ENCODE data around the gene PLOD1.
"Not testable (repeated sequence)": the region's sequence is repeated elsewhere in the genome, so short reads cannot be mapped to it uniquely, and the experiment has no call there.

Gene PLOD1

DNA sequence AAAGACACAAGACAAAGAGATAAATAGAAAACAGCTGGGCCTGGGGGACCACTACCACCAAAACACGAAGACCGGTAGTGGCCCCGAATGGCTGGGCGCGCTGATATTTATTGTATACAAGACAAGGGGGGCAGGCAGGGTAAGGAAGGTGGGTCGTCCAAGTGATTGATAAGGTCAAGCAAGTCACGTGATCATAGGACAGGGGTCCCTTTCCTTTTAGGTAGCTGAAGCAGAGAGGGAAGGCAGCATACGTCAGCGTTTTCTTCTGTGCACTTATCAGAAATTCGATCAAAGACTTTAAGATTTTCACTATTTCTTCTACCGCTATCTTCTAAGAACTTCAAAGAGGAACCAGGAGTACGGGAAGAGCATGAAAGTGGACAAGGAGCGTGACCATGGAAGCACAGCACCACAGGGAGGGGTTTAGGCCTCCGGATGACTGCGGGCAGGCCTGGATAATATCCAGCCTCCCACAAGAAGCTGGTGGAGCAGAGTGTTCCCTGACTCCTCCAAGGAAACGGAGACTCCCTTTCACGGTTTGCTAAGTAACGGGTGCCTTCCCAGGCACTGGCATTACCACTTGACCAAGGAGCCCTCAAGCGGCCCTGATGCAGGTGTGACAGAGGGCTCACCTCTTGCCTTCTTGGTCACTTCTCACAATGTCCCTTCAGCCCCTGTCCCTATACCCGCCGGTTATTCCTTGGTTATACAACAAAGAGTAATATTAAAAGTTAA lies 21.9 kb upstream of the PLOD1 start:
- DNase-seq (ENCODE audit: low read depth in 3 of 3), result not testable (repeated sequence)

DNA sequence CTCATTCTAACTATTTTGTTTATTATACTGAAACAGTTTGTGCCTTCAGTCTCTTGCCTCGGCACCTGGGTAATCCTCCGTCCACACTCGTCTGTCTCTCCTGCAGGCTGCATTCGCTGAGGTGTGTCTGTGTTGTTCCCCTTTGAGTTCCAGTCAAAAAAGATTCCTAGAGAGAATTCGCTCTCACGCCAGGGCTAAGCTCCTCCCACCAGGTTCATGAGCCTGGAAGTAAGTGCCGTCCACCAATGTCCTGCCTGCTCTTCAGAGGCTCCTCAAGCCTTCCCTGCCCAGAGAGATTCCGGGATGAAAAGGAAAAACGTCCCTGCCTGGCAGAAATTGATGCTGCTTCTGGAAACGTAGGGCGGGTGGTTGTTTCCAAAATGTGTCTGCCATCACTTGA lies 21.2 kb upstream of the PLOD1 start:
- DNase-seq (ENCODE audit: low read depth in 3 of 3), result no peak

DNA sequence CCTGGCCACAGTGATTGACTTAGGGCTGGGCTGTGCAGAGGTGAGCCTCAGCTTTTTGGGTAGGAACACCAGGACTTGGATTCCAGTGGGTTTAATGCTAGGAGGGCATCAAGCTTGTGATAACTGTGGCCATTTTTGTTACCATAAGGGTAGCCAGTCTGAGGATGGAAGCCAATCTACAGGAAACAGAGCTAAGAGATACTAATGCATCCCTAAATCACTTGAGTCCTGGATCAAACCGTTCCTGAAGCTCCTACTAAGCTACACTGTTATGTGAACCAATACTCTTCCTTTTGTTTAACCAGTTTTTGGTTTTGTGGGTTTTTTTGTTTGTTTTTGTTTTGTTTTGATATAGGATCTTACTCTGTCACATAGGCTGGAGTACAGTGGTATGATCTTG lies 20.5 kb upstream of the PLOD1 start:
- DNase-seq (ENCODE audit: low read depth in 3 of 3), result no peak

DNA sequence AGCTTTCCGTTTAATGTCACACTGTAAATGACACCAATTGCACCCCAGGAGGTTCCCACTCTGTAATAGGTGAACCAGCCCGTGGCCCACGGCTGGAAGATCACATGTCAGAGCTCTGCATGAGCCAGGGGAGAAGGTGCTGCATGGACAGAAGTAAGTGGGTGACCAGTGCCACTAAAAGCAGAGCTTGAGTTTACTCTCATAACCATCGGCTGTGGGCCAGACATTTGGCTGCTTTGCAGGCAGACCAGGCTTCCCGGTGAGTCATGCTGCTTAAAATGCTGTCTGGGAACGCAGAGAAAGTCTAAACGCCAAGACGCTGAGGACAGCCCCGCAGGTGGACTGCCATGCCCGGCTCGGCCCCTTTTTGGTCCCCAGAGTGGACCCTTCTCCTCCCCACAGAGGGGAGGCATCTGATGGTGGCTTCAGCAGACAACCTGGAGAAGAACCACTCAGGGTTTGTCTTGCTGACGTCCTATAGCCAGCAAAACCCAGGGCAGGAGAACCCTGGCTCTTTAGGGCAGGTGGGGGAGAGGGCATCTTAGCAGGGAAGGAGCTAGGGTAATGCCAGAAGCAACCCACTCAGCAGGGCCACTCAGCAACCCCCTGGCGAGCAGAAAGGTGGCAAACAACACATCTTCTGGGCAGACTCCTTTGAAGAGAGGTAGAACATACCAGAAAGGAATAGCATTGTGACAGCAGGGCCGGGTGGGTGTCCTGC lies 15.6 kb upstream of the PLOD1 start:
- no peak for DNase-seq (ENCODE audit: low read depth in 3 of 3)

DNA sequence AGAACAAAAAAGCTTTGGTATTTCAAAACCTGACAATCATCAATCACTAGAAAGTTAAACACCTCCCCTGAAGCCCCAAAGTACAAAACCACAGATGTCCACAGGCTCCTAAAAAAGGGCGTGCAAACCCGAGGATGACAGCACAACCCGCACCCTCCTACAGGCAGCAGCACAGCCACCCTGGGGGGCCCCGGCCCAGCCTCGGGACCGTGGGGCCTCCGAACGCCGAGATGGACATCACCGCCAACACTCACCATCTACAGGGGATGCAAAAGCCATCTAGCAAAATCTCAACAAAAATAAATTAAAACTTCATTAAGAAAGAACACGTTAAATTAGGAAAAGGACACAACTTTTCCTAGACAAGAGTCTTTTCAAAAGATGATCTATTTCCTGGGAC lies 14.9 kb upstream of the PLOD1 start:
- DNase-seq (ENCODE audit: low read depth in 3 of 3), result no peak

DNA sequence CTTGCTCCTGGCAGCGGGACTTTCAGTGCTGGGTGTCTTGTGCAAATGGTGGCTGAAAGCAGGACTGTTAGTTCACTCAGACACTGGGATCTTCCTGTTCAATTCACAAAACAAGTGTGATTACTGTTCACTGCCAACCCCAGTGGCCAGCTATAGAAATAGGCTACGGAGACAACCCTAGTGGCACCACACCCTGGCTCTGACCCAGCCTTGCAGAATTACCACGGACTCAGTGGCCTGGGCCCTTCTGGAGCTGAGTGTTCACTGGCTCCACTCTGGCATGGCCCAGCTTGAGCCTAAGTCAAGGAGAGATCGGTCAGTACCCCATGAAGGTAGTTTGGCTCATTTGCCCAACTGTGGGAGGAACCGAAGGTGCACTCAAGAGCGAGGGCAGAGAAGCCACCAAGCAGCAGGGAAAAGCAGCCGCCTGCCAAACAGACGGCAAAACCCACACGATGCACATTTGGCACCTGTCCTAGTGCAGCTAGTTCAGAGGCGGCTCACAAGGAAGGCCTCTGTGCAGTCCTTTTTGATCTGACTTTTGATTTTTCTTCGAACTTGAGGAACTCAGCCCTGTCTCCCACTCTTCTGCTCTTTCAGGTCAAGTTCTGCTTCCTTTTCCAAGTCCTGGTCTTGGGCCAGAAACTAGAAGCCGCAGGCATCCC lies 14.1 kb upstream of the PLOD1 start:
- no peak for DNase-seq (ENCODE audit: low read depth in 3 of 3)

DNA sequence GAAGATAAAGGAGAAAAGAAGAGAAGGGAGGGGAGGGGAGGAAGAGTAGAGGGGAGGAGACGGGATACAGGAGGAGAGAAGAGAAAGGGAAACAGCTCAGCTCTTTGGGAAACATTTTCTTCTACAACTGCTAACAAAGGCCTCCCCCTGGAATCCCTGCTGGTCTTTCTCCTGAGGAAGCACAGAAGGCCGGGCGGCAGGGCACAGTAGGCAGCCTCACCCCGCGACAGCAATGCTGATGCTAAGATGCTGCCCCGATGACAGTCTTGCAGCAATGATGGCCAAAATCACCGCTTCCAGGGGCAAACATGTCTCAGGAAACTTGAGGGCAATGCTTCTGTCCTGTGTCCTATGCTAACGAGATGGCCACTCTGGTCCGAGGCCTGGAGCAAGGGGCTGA lies 13.5 kb upstream of the PLOD1 start:
- DNase-seq (ENCODE audit: low read depth in 3 of 3), result no peak

DNA sequence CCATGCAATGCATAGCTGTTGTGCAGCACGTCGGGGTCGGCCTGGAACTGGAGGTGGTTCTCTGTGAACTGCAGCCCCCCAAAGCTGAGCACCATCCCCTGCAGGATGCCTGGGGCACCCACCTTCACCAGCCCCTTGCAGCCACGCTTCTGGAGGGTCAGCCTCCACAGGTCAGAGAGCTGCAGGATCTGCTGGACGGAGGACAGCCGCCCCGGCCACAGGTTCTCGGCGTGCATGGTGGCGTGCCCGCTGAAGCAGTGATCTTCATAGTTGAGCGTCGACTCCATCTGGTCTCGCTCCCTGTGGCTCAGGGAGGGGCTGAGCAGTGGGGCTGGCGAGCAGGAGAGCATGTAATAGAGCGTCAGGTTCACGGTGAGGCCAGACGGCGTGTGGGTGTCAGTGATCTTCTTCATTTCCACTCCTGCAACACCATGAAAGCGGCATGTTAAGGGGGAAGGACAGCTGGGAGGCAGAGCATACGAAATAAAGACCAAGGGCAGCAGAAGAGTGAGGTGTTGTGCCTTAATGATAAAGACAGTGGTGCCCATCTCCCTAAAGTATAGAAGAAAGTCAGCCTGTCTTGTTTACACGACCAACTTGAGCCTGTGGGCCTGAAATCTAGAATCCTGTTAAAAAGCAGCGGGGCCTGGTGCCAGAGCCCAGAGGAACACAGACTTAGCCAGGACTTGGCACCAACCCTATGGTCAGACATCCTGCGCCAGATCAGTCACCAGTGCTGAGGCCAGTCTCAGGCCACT lies 11.3 kb upstream of the PLOD1 start:
- DNase-seq (ENCODE audit: low read depth in 3 of 3), result no peak

DNA sequence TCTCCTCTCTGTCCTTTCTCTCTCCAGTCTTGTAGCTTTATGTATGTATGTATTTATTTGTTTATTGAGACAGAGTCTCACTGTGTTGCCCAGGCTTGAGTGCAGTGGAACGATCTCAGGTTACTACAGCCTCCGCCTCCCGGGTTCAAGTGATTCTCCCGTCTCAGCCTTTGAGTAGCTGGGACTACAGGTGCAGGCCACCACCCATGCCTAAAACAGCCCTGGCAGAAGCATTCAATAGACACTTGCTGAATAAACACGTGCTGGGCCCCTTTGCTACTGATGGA lies 10.7 kb upstream of the PLOD1 start:
- DNase-seq (ENCODE audit: low read depth in 3 of 3), result no peak

DNA sequence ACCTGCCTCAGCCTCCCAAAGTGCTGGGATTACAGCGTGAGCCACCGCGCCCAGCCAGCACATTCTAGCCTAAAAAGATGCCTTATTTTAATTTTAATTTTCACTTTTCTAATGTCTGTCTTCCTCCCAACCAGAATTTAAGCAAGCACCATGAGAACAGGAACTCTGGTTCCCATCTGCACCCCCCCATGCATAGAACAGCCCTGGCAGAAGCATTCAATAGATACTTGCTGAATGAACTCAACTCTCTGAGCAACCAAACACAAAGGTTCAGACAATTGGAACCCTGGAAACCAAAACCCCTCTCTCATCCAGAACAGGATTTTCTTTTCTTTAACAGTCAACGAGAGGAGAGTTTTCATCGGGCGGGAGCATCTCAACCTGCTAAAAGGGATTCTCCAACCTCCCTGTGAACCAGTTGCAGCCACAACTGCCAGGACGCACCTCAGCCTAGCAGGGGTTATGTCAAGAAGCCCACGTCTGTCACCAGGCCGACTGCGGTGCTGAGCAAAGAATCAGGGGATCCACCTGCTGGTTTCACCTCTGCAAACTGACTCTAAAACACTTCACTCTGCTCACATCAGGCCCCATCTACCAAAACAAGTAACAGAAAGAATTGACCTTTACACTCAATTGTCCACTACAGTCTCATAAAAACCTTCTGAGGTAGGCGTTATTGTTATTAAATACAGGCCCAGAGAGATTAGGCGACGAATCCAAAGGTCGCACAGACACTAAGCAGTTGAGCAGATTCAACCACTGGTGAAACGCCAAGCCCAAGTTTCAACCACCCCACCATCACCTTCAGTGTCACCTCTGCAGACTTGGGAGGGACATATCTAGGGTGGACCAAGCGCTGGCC lies 10.0 kb upstream of the PLOD1 start:
- DNase-seq (ENCODE audit: low read depth in 3 of 3), result no peak

DNA sequence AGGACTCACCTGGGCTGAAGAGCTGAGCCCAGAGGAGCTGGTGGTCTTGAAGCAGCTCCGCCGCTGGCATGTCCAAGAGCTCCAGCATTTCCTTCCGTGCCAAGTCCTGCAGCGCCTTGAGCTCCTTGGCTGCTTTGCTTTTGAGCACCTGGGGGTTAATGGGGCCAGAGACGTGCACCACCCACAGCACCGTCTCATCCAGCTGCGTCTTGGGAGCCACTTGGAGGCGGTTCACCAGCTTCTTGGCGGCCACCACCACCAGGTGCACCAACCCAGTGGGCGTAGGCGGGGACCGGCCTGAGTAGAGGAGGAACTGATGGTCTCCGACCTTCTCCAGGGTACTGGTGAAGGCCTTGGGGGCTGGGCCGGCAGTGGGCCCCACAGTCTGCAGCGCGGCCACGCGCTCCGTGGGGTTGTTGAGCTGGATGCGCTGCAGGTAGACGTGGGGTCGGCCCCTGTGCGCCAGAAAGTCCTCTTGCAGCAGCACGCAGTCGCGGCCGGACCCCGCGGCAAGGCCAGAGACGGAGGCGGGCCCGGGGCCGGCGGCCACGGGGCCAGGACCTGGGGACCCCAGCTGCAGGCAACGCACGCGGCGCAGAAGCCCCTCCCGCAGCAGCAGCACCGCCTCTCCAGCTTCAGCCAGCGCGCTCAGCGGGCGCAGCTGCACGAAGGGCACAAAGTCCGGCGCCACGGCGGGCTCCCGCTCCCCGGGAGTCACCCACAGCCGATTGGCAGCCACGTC lies 9.2 kb upstream of the PLOD1 start:
- not testable (repeated sequence) for DNase-seq (ENCODE audit: low read depth in 3 of 3)

DNA sequence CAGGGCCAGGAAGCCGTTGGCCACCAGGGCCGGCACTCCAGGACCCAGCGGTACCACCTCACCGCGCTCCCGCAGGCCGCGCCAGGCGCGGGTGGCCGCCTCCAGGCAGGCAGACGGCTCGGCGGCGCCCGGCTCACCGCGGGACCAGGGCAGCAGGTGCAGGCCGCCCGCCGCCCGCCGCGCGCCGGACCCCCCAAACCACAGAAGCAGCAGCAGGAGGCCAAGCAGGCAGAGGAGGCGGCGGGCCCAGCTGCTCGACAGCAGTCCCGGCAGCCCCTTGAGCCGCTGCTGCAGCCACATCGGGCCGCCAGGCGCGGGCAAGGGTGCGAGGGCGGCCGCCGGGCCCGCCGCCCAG lies 8.6 kb upstream of the PLOD1 start:
- peak in 1 of 3 experiments; percentile 11 for DNase-seq (ENCODE audit: low read depth in 3 of 3)

DNA sequence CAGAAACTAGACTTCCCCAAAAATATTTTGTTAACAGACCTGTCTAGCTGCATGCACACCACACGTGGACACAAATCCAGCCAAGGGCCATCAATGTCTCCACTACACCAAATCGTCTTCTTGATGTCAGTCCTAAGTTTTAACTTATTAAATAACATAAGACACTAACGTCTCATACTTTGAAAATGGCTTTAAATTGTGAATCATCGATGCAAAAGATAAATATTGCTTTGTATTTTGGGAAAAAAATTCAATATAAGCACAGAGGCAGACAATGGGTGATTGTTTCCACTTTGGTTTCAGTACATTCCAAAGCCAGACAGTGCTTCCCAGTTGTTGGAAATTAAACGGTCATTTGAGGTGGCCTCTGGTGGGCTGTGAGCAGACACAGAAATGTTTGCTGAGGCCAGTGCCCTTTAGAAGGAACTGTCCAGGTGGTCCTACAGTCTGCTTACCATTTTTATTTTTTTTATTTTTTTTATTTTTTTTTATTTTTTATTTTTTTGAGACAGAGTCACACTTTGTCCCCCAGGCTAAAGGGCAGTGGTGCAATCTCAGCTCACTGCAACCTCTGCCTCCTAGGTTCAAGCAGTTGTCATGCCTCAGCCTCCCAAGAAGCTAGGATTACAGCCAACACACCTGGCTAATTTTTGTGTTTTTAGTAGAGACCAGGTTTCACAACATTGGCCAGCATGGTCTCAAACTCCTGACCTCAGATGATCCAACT lies 6.5 kb upstream of the PLOD1 start:
- DNase-seq (ENCODE audit: low read depth in 3 of 3), result no peak

DNA sequence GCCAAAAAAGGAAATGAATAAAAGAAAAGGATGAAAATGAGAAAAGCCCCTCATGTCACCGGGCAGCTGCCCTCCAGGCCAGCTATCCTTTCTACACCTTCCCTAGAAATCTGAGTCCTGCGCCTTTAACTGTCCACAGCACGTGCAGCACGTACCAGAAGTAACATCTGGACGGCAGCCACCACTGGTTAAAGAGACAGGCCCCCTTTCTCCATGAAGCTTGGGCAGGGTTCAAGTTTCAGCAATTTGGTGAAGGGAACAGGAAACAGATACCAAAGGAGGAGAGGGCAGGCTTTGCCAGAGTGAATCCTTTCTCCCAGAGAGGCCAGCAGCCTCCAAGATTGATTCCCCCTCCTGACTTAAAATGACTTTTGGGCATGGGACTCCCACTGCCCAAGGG lies 4.7 kb upstream of the PLOD1 start:
- DNase-seq (ENCODE audit: low read depth in 3 of 3), result no peak

DNA sequence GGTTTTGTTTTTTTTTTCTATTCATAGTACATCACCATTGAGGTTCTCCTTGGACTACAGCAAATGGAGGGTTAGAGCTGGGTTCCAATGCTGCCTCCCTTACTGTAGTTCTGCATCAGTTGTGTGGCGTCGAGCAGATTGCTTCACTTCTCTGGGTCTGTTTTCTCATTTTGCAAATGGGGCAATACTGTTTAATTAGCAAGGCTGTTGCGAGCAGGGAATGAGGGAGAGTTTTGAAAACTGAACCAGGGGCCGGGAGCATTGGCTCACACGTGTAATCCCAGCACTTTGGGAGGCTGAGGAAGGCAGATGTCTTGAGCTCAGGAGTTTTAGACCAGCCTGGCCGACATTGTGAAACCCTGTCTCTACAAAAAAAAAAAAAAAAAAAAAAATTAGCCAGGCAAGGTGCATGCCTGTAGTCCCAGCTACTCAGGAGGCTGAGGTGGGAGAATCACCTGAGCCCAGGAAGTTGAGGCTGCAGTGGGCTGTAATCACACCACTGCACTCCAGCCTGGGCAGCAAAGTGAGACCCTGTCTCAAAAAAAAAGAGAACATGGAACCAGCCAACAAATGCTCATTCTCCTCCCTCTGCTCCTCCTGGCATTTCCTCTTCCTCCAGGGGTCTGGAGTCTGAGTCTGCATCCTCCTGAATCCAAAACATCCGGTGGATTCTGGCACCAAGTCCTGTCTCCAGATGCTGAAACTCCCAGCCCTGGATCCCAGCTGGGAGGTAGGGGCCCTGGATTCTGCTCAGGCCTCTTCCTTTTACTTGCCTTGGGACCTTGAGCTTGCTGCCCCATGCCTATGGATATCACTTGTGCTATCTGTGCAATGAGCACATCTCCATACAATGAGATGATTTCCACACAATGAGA lies 3.7 kb upstream of the PLOD1 start:
- no peak for DNase-seq (ENCODE audit: low read depth in 3 of 3)

DNA sequence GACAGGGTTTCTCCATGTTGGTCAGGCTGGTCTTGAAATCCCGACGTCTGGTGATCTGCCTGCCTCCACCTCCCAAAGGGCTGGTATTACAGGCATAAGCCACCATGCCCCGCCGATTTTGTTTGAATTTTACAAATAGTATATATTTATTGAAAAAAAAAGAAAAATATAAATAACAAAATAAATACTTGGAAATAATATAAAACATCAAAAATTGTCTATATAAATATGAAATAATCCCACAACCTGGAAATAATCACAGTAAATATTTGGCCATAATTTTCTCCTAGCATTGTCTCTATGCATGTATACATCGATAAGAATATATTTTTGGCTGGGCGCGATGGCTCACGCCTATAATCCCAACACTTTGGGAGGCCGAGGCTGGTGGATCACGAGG lies 2.7 kb upstream of the PLOD1 start:
- no peak for DNase-seq (ENCODE audit: low read depth in 3 of 3)

DNA sequence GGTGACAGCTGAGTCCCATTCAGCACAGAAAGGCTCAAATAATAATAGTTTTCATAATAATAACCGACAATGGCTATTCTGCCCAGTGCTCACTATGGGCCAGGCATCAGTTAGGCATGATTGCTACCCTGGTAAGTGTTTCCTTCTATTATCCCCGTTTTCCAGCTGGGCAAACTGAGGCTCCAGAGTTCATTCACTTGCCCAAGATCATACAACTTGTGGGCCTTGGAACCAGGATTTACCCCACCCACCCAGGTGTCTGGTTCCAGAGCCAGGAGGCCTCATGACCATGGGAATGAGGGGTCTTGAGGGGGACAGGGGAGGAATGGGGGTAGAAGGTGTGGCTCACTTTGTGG lies 518 bp downstream of the PLOD1 start:
- DNase-seq (ENCODE audit: low read depth in 3 of 3), result no peak

DNA sequence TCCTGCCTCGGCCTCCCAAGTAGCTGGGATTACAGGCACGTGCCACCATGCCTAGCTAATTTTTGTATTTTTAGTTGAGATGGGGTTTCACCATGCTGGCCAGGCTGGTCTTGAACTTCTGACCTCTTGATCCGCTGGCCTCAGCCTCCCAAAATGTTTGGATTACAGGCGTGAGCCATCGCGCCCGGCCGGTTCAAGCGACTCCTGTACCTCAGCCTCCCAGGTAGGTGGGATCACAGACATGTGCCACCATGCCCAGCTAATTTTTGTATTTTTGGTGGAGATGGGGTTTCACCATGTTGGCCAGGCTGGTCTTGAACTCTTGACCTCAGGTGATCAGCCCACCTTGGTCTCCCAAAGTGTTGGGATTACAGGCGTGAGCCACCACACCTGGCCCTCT lies 1.2 kb downstream of the PLOD1 start:
- not testable (repeated sequence) for DNase-seq (ENCODE audit: low read depth in 3 of 3)
